Tongue (tissue), 2 donors: ENCODE measurements around the gene CDH15. TPM values are rescaled to one million over a fixed set of nuclear protein-coding genes. Genes with fewer than 3 reads are reported as not detected.
"Not testable (repeated sequence)": the region's sequence is repeated elsewhere in the genome, so short reads cannot be mapped to it uniquely, and the experiment has no call there.

Experiments
- DNase-seq: peaks from one replicate; pipeline ENCODE4 v3.0.0-alpha.2; 2015
- total RNA-seq: library from RNA; depleted of rRNA; stranded (reverse); fragments of >200 nt; gene quantifications from one replicate; pipeline ENCODE4 v1.2.3, GENCODE V29; 2014

CDH15 gene
- total RNA-seq, 1 donor from 2014 or later: 72.0 TPM

DNA sequence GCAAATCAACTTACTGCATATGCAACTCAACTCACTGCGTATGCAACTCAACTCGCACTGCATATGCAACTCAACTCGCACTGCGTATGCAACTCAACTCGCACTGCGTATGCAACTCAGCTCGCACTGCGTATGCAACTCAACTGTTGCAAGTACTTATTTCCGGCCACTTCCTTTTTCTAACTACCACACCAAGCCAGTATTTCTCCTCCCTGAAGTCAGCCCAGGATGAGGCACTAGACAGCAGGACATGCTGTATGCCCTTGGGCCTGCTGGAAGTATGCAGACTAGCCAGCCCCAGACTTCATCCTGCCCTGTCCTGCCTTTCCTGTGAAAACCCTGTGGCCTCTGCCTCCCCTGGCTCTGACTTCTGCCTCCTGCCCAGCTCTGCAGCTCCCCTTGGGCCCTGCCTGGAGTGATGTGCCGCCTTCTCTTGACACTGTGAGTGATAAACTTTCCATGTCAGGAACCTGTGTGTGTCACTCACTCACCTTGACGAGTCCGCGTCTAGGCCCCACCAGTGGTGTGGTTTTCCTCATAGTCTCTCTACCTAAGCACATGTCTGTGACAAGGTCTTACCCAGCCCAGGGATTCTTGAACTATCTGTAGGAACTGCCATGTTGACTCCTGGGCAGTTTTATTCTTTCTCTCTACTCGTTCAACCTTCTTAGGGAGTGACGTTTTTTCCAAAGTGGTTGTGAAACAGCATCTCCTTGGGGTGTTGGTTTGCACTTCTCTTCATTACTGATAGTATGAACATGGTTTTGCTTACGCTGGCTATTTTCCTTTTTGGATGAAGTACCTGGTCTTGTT is 62.3 kb downstream of the CDH15 start:
- DNase-seq: no peak

GRCh38 chr16:89237733-89238132 is 66.2 kb downstream of the CDH15 start:
- DNase-seq: no peak

- peak; percentile 82 for DNase-seq
These were observed 69.8 kb downstream of the CDH15 start for GRCh38 chr16:89241187-89242007.

GRCh38 chr16:89242795-89243200 is 71.2 kb downstream of the CDH15 start:
- no peak for DNase-seq

DNA sequence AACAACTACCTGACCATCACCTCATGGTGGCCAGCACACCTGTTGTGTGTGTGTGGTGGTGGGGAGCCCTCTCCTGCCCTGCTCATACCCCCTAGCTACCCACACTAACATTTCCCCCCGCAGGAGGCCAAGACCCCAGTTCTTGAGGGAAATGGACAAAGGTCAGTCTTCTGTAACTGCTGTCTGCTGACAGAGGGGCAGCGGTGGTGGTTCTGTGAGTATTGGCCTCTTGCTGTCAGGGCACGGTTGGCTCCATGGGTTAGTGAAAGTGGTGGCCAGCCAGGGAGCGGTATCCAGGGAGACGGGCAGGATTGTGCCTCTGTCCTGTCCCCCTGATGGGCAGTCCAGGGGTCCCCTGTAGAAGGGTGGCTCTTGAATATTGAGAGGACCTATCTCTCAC is 72.1 kb downstream of the CDH15 start:
- no peak for DNase-seq

GRCh38 chr16:89244264-89244663 is 72.7 kb downstream of the CDH15 start:
- DNase-seq: not testable (repeated sequence)

GRCh38 chr16:89244754-89245153 is 73.2 kb downstream of the CDH15 start:
- DNase-seq: no peak

Other genes starting within 250 kb of the CDH15 start
- 3.6 TPM for gene CBFA2T3, start 194.5 kb upstream of the CDH15 start, total RNA-seq
- 20.1 TPM for gene ACSF3, start 77.9 kb upstream of the CDH15 start, total RNA-seq
- gene SLC22A31, start 28.8 kb downstream of the CDH15 start, total RNA-seq: 0.21 TPM
- gene ZNF778, start 46.0 kb downstream of the CDH15 start, total RNA-seq: 37.5 TPM